ENCODE measurements around the gene EPB41.

- no peak for TF ChIP-seq CTCF (conservative IDR thresholded peaks at IDR 0.05 in 1 of 2, IDR thresholded peaks at IDR 0.05 in 1 of 2; ENCODE audit: extremely low read depth in 1 of 2, insufficient read depth in 1 of 2, low read depth in 1 of 2, low read length in 2 of 2)
- TF ChIP-seq EZH2 (IDR thresholded peaks at IDR 0.05; ENCODE audit: borderline replicate concordance, low read length): no peak
Observed at GRCh38 chr1:28895896-28896608, 18.3 kb upstream of the EPB41 start.

Measured in mammary epithelial cell (primary cell).